ENCODE results near the gene CHMP4B.

CHMP4B gene

GRCh38 chr20:33902011-33902410, 90.9 kb downstream of the CHMP4B start:
- no peaks in the 10 kb centered on the region for H3K36me3 ChIP-seq (replicated peaks in 1 of 2; ENCODE audit: control insufficient read depth in 2 of 2, insufficient read depth in 2 of 2, low read length in 2 of 2)
- H2BK5ac ChIP-seq (ENCODE audit: low read length) = no peak overlapping the region
- no peak overlapping the region for H2BK120ac ChIP-seq (ENCODE audit: low read depth, low read length)
- H3K4ac ChIP-seq (ENCODE audit: low read length) = no peak overlapping the region
- no peak overlapping the region for H3K14ac ChIP-seq (ENCODE audit: low read length)
- no peak overlapping the region for H3K18ac ChIP-seq (ENCODE audit: low read length)
- no peaks in the 10 kb centered on the region for H3K9me3 ChIP-seq (replicated peaks in 1 of 2; ENCODE audit: control insufficient read depth in 2 of 2, insufficient read depth in 1 of 2, low read depth in 1 of 2, low read length in 2 of 2)
- H3K23ac ChIP-seq (ENCODE audit: low read depth, low read length, poor library complexity) = no peak overlapping the region
- no peak overlapping the region for H4K8ac ChIP-seq (ENCODE audit: low read depth, low read length)
- H3K4me1 ChIP-seq (ENCODE audit: control insufficient read depth in 2 of 2, insufficient read depth in 1 of 2, low read depth in 1 of 2, low read length in 2 of 2) = peaks cover 7 to 11% of the 10 kb centered on the region in 2 donors
- no peak for DNase-seq (ENCODE audit: low spot score)
- no peaks in the 10 kb centered on the region for H3K27me3 ChIP-seq (ENCODE audit: control insufficient read depth in 3 of 3, insufficient read depth in 3 of 3, low read depth in 1 of 3, low read length in 3 of 3)
- no peak overlapping the region for H2AFZ ChIP-seq (ENCODE audit: low read length)
- WGBS, 2 donors (ENCODE audit: extremely low coverage in 2 of 2, insufficient read length in 2 of 2, insufficient replicate concordance in 1 of 2) = no CpG with 5 or more reads among the region's 3 CpGs
- H2BK15ac ChIP-seq (ENCODE audit: low read length) = no peak overlapping the region
- H3K4me2 ChIP-seq (ENCODE audit: insufficient read depth, low read length, poor library complexity, severe bottlenecking) = no peak overlapping the region
- no peak overlapping the region for H2AK5ac ChIP-seq (ENCODE audit: low read depth, low read length)
- no peak overlapping the region for H4K91ac ChIP-seq (ENCODE audit: low read depth, low read length, poor library complexity)
- no peaks in the 10 kb centered on the region for H3K79me1 ChIP-seq (ENCODE audit: low read depth, low read length)
- H2BK12ac ChIP-seq (ENCODE audit: low read length) = no peak overlapping the region
- H3K4me3 ChIP-seq (ENCODE audit: low read length in 2 of 2) = no peak overlapping the region
- no peak overlapping the region for H3K9ac ChIP-seq (ENCODE audit: low read depth, low read length, poor library complexity)
- H3K27ac ChIP-seq (replicated peaks; ENCODE audit: low read length) = no peak overlapping the region
